ENCODE results near the gene PROKR2. TPM values are rescaled to one million over a fixed set of nuclear protein-coding genes. Genes with fewer than 3 reads are reported as not detected.

The PROKR2 gene
- total RNA-seq (not detected), polyA plus RNA-seq (not detected), total RNA-seq (0 to 0.25 (median 0) reads per million in 6 experiments)

- H3K27ac Mint-ChIP-seq: peak within 1 kb of the TSS in 1 of 10 donors; percentile 59
- H3K4me1 Mint-ChIP-seq: peaks cover 0 to 7% (median 1%) of the 10 kb centered on the region in 4 donors
- H3K27me3 Mint-ChIP-seq: peaks cover 16 to 59% (median 47%) of the 10 kb centered on the region in 5 donors
- peaks cover 0 to 2% (median 0%) of the 10 kb centered on the region in 3 donors for H3K36me3 Mint-ChIP-seq
- peaks cover 0 to 3% (median 0%) of the 10 kb centered on the region in 9 donors for H3K9me3 Mint-ChIP-seq
- no peak for ATAC-seq
- POLR2A ChIA-PET: no interaction called here
- no peak for DNase-seq
- H3K4me3 Mint-ChIP-seq: peak within 1 kb of the TSS in 6 of 10 donors; percentile 14 to 57 (median 38)
Observed at GRCh38 chr20:5316188-5317158, at the start of gene PROKR2. TSS of gene PROKR2 (minus strand) at chr20:5316954. CDS start at chr20:5314369, 2,585 bp downstream.

- peaks cover 15 to 45% (median 28%) of the 10 kb centered on the region in 5 donors for H3K27me3 Mint-ChIP-seq
- POLR2A ChIA-PET: no interaction called here
- H3K27ac Mint-ChIP-seq: no peak overlapping the region
- peaks cover 0 to 17% (median 11%) of the 10 kb centered on the region in 3 donors for H3K36me3 Mint-ChIP-seq
- H3K4me1 Mint-ChIP-seq: no peaks in the 10 kb centered on the region
- DNase-seq (no peak), ATAC-seq (no peak)
- H3K4me3 Mint-ChIP-seq: no peak overlapping the region
- peaks cover under 1 to 46% (median 19%) of the 10 kb centered on the region in 9 donors for H3K9me3 Mint-ChIP-seq
Observed at GRCh38 chr20:5364997-5365597, 48.3 kb upstream of the PROKR2 start.

GRCh38 chr20:5364136-5364821 lies 47.5 kb upstream of the PROKR2 start:
- H3K4me1 Mint-ChIP-seq: no peaks in the 10 kb centered on the region
- H3K36me3 Mint-ChIP-seq: peaks cover 0 to 25% (median 11%) of the 10 kb centered on the region in 3 donors
- POLR2A ChIA-PET: no interaction called here
- ATAC-seq (no peak), DNase-seq (no peak)
- peaks cover 6 to 55% (median 19%) of the 10 kb centered on the region in 9 donors for H3K9me3 Mint-ChIP-seq
- peaks cover 15 to 43% (median 26%) of the 10 kb centered on the region in 5 donors for H3K27me3 Mint-ChIP-seq
- H3K27ac Mint-ChIP-seq: no peak overlapping the region
- no peak overlapping the region for H3K4me3 Mint-ChIP-seq

GRCh38 chr20:5362771-5363170 lies 46.0 kb upstream of the PROKR2 start:
- Mint-ChIP-seq H3K4me1 (no peaks in the 10 kb centered on the region), H3K36me3 (peaks cover 0 to 34% (median 11%) of the 10 kb centered on the region in 3 donors), H3K9me3 (peaks cover 8 to 65% (median 25%) of the 10 kb centered on the region in 9 donors), H3K27ac (no peak overlapping the region), H3K4me3 (no peak overlapping the region), H3K27me3 (peaks cover 15 to 36% (median 22%) of the 10 kb centered on the region in 5 donors)
- no peak for DNase-seq
- POLR2A ChIA-PET: no interaction called here
- no peak for ATAC-seq

GRCh38 chr20:5361176-5361575 lies 44.4 kb upstream of the PROKR2 start:
- ATAC-seq (no peak), DNase-seq (no peak)
- Mint-ChIP-seq H3K27me3 (peaks cover 9 to 21% (median 17%) of the 10 kb centered on the region in 5 donors), H3K4me3 (no peak overlapping the region), H3K27ac (no peak overlapping the region), H3K36me3 (peaks cover 0 to 34% (median 11%) of the 10 kb centered on the region in 3 donors), H3K9me3 (peaks cover 8 to 60% (median 24%) of the 10 kb centered on the region in 9 donors), H3K4me1 (no peaks in the 10 kb centered on the region)
- POLR2A ChIA-PET: no interaction called here

GRCh38 chr20:5357946-5358345 lies 41.2 kb upstream of the PROKR2 start:
- Mint-ChIP-seq H3K4me3 (no peak overlapping the region), H3K27me3 (peaks cover 7 to 22% (median 11%) of the 10 kb centered on the region in 5 donors), H3K4me1 (no peaks in the 10 kb centered on the region), H3K36me3 (peaks cover 0 to 17% (median 0%) of the 10 kb centered on the region in 3 donors), H3K9me3 (peaks cover 6 to 35% (median 12%) of the 10 kb centered on the region in 9 donors), H3K27ac (no peak overlapping the region)
- POLR2A ChIA-PET: no interaction called here
- no peak for ATAC-seq
- DNase-seq: no peak

GRCh38 chr20:5356941-5357340 lies 40.2 kb upstream of the PROKR2 start:
- POLR2A ChIA-PET: no interaction called here
- Mint-ChIP-seq H3K36me3 (peaks cover 0 to 17% (median 0%) of the 10 kb centered on the region in 3 donors), H3K4me1 (no peaks in the 10 kb centered on the region), H3K4me3 (no peak overlapping the region), H3K9me3 (peaks cover 6 to 31% (median 12%) of the 10 kb centered on the region in 9 donors), H3K27ac (no peak overlapping the region), H3K27me3 (peaks cover 7 to 27% (median 17%) of the 10 kb centered on the region in 5 donors)
- no peak for ATAC-seq
- no peak for DNase-seq

GRCh38 chr20:5354901-5355300 lies 38.1 kb upstream of the PROKR2 start:
- Mint-ChIP-seq H3K27me3 (peaks cover 8 to 43% (median 12%) of the 10 kb centered on the region in 5 donors), H3K4me1 (no peaks in the 10 kb centered on the region), H3K9me3 (peaks cover 0 to 16% (median 10%) of the 10 kb centered on the region in 9 donors), H3K36me3 (peaks cover 0 to 15% (median 0%) of the 10 kb centered on the region in 3 donors), H3K4me3 (no peak overlapping the region), H3K27ac (no peak overlapping the region)
- DNase-seq (no peak), ATAC-seq (no peak)
- POLR2A ChIA-PET: no interaction called here

- no peaks in the 10 kb centered on the region for H3K4me1 Mint-ChIP-seq
- H3K36me3 Mint-ChIP-seq: peaks cover 0 to 8% (median 0%) of the 10 kb centered on the region in 3 donors
- POLR2A ChIA-PET: no interaction called here
- peaks cover 8 to 50% (median 15%) of the 10 kb centered on the region in 5 donors for H3K27me3 Mint-ChIP-seq
- H3K9me3 Mint-ChIP-seq: peaks cover 0 to 8% (median 5%) of the 10 kb centered on the region in 9 donors
- no peak for DNase-seq
- no peak for ATAC-seq
- no peak overlapping the region for H3K27ac Mint-ChIP-seq
- no peak overlapping the region for H3K4me3 Mint-ChIP-seq
Observed at GRCh38 chr20:5353624-5354496, 37.1 kb upstream of the PROKR2 start.

- Mint-ChIP-seq H3K27ac (no peak overlapping the region), H3K36me3 (no peaks in the 10 kb centered on the region), H3K4me1 (no peaks in the 10 kb centered on the region), H3K4me3 (no peak overlapping the region), H3K27me3 (peaks cover 5 to 48% (median 15%) of the 10 kb centered on the region in 5 donors), H3K9me3 (peaks cover 0 to 3% (median 0%) of the 10 kb centered on the region in 9 donors)
- ATAC-seq (no peak), DNase-seq (no peak)
- POLR2A ChIA-PET: no interaction called here
Observed at GRCh38 chr20:5349448-5349847, 32.7 kb upstream of the PROKR2 start.

GRCh38 chr20:5342021-5342420 lies 25.3 kb upstream of the PROKR2 start:
- Mint-ChIP-seq H3K36me3 (peaks cover 0 to 14% (median 0%) of the 10 kb centered on the region in 3 donors), H3K9me3 (peaks cover 0 to 16% (median 6%) of the 10 kb centered on the region in 9 donors), H3K4me3 (no peak overlapping the region), H3K27ac (no peak overlapping the region), H3K27me3 (peaks cover 9 to 21% (median 13%) of the 10 kb centered on the region in 5 donors), H3K4me1 (no peaks in the 10 kb centered on the region)
- POLR2A ChIA-PET: no interaction called here
- DNase-seq (no peak), ATAC-seq (no peak)

Data from naive thymus-derived CD8-positive, alpha-beta T cell (primary cell).